GM12873 (cell line): ENCODE data around the gene BCOR.

Experiments
- CTCF ChIP-seq: IDR thresholded peaks from 2 replicates; pipeline ENCODE4 v1.5.1; 2012; ENCODE audit warnings: low read depth, mild to moderate bottlenecking, moderate library complexity, low read length, control low read depth; ENCODE audit not compliant: insufficient read depth; ENCODE audit errors: missing control alignments

Gene BCOR

GRCh38 chrX:40100537-40101429 lies 3.0 kb upstream of the BCOR start:
- no peak for TF ChIP-seq CTCF

DNA sequence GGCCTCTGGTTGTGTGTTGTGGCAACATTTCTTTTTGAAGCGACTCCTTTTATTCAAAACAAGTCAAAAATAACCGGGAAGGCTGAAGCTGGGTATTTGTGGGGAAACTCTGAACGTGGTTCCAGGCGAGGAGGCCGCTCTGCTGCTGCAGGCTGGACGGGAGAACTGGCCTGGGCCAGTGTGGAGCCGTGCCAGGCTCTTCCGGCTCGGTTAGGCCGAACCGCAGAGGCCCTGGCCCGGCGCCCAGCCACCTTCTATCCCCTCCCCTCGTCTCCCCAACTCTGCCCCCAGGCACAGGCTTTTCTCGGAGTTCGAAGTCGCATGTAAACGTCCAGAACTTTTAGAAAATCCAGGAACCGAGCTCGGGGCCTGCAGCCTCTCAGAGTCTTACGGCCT lies 2.4 kb upstream of the BCOR start:
- TF ChIP-seq CTCF = no peak

- no peak for TF ChIP-seq CTCF
Observed at GRCh38 chrX:40099055-40099958, 1.5 kb upstream of the BCOR start.

DNA sequence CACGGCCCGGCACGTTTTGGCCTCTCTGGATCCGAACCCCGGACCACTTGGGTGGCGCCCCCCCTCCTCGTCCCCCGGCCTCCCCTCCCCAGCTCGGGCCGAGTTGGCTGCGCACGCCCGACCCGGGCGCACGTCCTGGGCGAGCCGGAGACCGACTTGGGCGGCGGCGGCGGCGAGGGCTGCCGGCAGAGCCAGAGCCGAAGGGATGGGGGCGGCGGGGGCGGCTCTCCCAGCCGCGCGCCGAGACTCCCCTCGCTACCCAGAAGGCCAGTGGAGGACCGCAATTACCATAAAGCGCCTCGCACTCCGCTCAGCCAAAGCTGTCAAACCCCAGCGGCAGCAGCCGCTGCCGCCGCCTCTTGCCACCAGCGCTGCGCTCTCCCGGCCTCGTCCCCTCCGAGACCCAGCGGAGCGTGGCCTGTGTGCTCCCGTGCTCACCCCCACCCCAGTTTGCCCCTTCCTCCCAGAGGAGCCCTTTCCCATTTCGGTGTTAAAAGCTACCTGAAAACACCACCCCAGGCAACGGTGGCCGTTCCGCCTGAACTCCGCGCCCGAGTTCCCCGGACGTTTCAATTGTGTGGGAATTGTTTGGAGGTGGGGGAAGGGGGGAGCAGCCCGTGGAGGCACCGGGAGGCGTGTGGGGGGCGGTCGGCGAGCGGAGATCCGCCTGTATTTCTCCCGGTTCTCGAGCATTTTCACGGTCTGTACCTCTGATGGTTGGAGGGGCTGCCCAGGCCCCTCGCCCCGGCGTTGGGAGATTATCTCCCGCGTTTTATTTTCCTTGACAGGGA lies 701 bp upstream of the BCOR start:
- no peak for TF ChIP-seq CTCF

DNA sequence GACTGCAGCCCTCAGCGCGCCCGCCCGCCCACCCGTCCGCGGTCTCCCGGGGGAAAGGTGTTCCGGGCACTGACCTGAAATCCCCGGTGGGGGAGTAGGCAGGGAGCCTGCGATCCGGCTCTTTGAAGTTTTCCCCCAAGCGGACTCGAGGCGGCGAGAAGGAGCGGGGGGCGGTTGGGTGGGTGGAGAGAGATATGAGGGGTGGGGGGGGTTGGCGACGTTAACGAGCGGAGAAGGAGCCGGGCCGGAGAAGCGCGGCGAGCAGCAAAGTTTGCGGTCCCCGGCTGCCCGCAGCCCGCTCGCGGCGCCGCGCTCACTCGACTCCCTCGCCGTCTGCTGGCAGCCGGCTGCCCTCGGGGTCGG lies 636 bp downstream of the BCOR start:
- no peak for TF ChIP-seq CTCF

DNA sequence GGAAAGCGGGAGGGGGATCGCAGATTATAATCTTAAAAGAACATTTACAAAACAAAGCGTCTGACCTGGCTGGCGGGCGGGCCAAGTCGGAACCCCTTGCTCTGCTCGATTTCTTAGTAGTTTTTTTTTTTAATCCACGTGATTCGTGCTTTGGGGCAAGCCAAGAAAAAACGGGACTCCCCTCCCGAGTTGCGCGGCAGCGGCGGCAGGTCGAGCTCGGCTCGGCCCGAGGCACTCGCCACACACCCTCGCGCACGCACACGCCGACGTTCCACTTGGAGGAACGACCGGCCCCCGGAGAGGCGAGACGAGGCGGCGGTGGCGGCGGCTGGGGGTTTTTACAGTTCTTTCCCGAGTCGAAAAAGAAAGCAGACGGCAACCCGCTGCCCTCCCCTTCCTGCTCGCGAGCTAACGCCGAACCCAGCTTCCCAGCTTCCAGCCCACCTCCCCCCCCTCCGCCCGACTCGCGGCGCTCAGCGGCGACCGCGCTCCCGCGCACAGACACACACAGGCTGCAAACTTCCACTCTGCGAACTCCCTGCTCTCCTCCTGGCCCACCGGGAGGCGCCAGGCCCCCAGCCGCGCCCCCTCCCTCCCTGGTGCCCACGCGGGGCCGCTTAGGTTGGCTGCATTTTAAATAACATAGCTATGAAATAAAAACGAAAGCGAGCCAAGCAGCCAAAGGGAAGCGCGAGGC lies 1.2 kb downstream of the BCOR start:
- TF ChIP-seq CTCF = no peak
